ENCODE measurements around the gene ZNF860.
"Not testable (repeated sequence)": the region's sequence is repeated elsewhere in the genome, so short reads cannot be mapped to it uniquely, and the experiment has no call there.

GRCh38 chr3:32015638-32016037, 34.1 kb downstream of the ZNF860 start:
- not testable (repeated sequence) for TF ChIP-seq CTCF, POLR2A (IDR thresholded peaks at IDR 0.05)

Data from adrenal gland (tissue), 5 donors.